ENCODE results near the gene GLT1D1.

GLT1D1 gene

GRCh38 chr12:128966203-128966810 is 113.0 kb downstream of the GLT1D1 start:
- Histone ChIP-seq H3K9me3 (ENCODE audit: low read depth, low read length) (no peaks in the 10 kb centered on the region), H3K27ac (no peak overlapping the region), H3K36me3 (ENCODE audit: insufficient read depth, low read length) (no peaks in the 10 kb centered on the region), H3K4me3 (no peak overlapping the region), H3K9ac (ENCODE audit: insufficient read length) (no peak overlapping the region)
- DNase-seq (ENCODE audit: low read depth, low spot score): no peak
- TF ChIP-seq EZH2 (IDR thresholded peaks at IDR 0.05) (no peak), POLR2AphosphoS5 (IDR thresholded peaks at IDR 0.05; ENCODE audit: borderline replicate concordance, low read depth, low read length) (no peak), FOXP2 (optimal IDR thresholded peaks at IDR 0.05; ENCODE audit: control extremely low read depth, extremely low read length, insufficient read depth) (no peak)

- Histone ChIP-seq H3K9ac (ENCODE audit: insufficient read length) (no peak overlapping the region), H3K27ac (no peak overlapping the region), H3K9me3 (ENCODE audit: low read depth, low read length) (no peaks in the 10 kb centered on the region), H3K4me3 (no peak overlapping the region), H3K36me3 (ENCODE audit: insufficient read depth, low read length) (no peaks in the 10 kb centered on the region)
- no peak for TF ChIP-seq POLR2AphosphoS5 (IDR thresholded peaks at IDR 0.05; ENCODE audit: borderline replicate concordance, low read depth, low read length)
- TF ChIP-seq EZH2 (IDR thresholded peaks at IDR 0.05): no peak
- no peak for TF ChIP-seq FOXP2 (optimal IDR thresholded peaks at IDR 0.05; ENCODE audit: control extremely low read depth, extremely low read length, insufficient read depth)
- DNase-seq (ENCODE audit: low read depth, low spot score): no peak
Measured at GRCh38 chr12:128968668-128969067, 115.4 kb downstream of the GLT1D1 start.

GRCh38 chr12:128969480-128970055 is 116.3 kb downstream of the GLT1D1 start:
- TF ChIP-seq POLR2AphosphoS5 (IDR thresholded peaks at IDR 0.05; ENCODE audit: borderline replicate concordance, low read depth, low read length) (no peak), EZH2 (IDR thresholded peaks at IDR 0.05) (no peak), FOXP2 (optimal IDR thresholded peaks at IDR 0.05; ENCODE audit: control extremely low read depth, extremely low read length, insufficient read depth) (no peak)
- H3K9ac ChIP-seq (ENCODE audit: insufficient read length): no peak overlapping the region
- H3K36me3 ChIP-seq (ENCODE audit: insufficient read depth, low read length): no peaks in the 10 kb centered on the region
- H3K27ac ChIP-seq: no peak overlapping the region
- H3K4me3 ChIP-seq: no peak overlapping the region
- H3K9me3 ChIP-seq (ENCODE audit: low read depth, low read length): no peaks in the 10 kb centered on the region
- DNase-seq (ENCODE audit: low read depth, low spot score): no peak

- no peaks in the 10 kb centered on the region for H3K36me3 ChIP-seq (ENCODE audit: insufficient read depth, low read length)
- H3K9me3 ChIP-seq (ENCODE audit: low read depth, low read length): no peaks in the 10 kb centered on the region
- no peak overlapping the region for H3K9ac ChIP-seq (ENCODE audit: insufficient read length)
- no peak for DNase-seq (ENCODE audit: low read depth, low spot score)
- H3K4me3 ChIP-seq: no peak overlapping the region
- H3K27ac ChIP-seq: no peak overlapping the region
- TF ChIP-seq EZH2 (IDR thresholded peaks at IDR 0.05): no peak
- TF ChIP-seq POLR2AphosphoS5 (IDR thresholded peaks at IDR 0.05; ENCODE audit: borderline replicate concordance, low read depth, low read length): no peak
- TF ChIP-seq FOXP2 (optimal IDR thresholded peaks at IDR 0.05; ENCODE audit: control extremely low read depth, extremely low read length, insufficient read depth): no peak
Measured at GRCh38 chr12:128970110-128970509, 116.8 kb downstream of the GLT1D1 start.

GRCh38 chr12:128970941-128971340 is 117.7 kb downstream of the GLT1D1 start:
- no peak overlapping the region for H3K9ac ChIP-seq (ENCODE audit: insufficient read length)
- H3K36me3 ChIP-seq (ENCODE audit: insufficient read depth, low read length): no peaks in the 10 kb centered on the region
- no peak overlapping the region for H3K4me3 ChIP-seq
- no peak overlapping the region for H3K27ac ChIP-seq
- DNase-seq (ENCODE audit: low read depth, low spot score): no peak
- H3K9me3 ChIP-seq (ENCODE audit: low read depth, low read length): no peaks in the 10 kb centered on the region
- TF ChIP-seq EZH2 (IDR thresholded peaks at IDR 0.05) (no peak), POLR2AphosphoS5 (IDR thresholded peaks at IDR 0.05; ENCODE audit: borderline replicate concordance, low read depth, low read length) (no peak), FOXP2 (optimal IDR thresholded peaks at IDR 0.05; ENCODE audit: control extremely low read depth, extremely low read length, insufficient read depth) (no peak)

- H3K9ac ChIP-seq (ENCODE audit: insufficient read length): no peak overlapping the region
- H3K4me3 ChIP-seq: no peak overlapping the region
Measured at GRCh38 chr12:128971802-128972201, 118.5 kb downstream of the GLT1D1 start.

GRCh38 chr12:128973883-128974681 is 120.8 kb downstream of the GLT1D1 start:
- DNase-seq (ENCODE audit: low read depth, low spot score): no peak
- TF ChIP-seq EZH2 (IDR thresholded peaks at IDR 0.05) (no peak), FOXP2 (optimal IDR thresholded peaks at IDR 0.05; ENCODE audit: control extremely low read depth, extremely low read length, insufficient read depth) (no peak), POLR2AphosphoS5 (IDR thresholded peaks at IDR 0.05; ENCODE audit: borderline replicate concordance, low read depth, low read length) (no peak)
- no peaks in the 10 kb centered on the region for H3K9me3 ChIP-seq (ENCODE audit: low read depth, low read length)
- H3K9ac ChIP-seq (ENCODE audit: insufficient read length): no peak overlapping the region
- H3K36me3 ChIP-seq (ENCODE audit: insufficient read depth, low read length): no peaks in the 10 kb centered on the region
- no peak overlapping the region for H3K27ac ChIP-seq
- no peak overlapping the region for H3K4me3 ChIP-seq

More at GRCh38 chr12:128971802-128972201, 118.5 kb downstream of the GLT1D1 start:
- TF ChIP-seq FOXP2 (optimal IDR thresholded peaks at IDR 0.05; ENCODE audit: control extremely low read depth, extremely low read length, insufficient read depth): no peak
- TF ChIP-seq EZH2 (IDR thresholded peaks at IDR 0.05): no peak
- no peak for TF ChIP-seq POLR2AphosphoS5 (IDR thresholded peaks at IDR 0.05; ENCODE audit: borderline replicate concordance, low read depth, low read length)
- Histone ChIP-seq H3K9me3 (ENCODE audit: low read depth, low read length) (no peaks in the 10 kb centered on the region), H3K27ac (no peak overlapping the region), H3K36me3 (ENCODE audit: insufficient read depth, low read length) (no peaks in the 10 kb centered on the region)
- no peak for DNase-seq (ENCODE audit: low read depth, low spot score)

- DNase-seq (ENCODE audit: low read depth, low spot score): no peak
- H3K36me3 ChIP-seq (ENCODE audit: insufficient read depth, low read length): no peaks in the 10 kb centered on the region
- TF ChIP-seq EZH2 (IDR thresholded peaks at IDR 0.05) (no peak), POLR2AphosphoS5 (IDR thresholded peaks at IDR 0.05; ENCODE audit: borderline replicate concordance, low read depth, low read length) (no peak), FOXP2 (optimal IDR thresholded peaks at IDR 0.05; ENCODE audit: control extremely low read depth, extremely low read length, insufficient read depth) (no peak)
- H3K4me3 ChIP-seq: no peak overlapping the region
- H3K9ac ChIP-seq (ENCODE audit: insufficient read length): no peak overlapping the region
- no peak overlapping the region for H3K27ac ChIP-seq
- H3K9me3 ChIP-seq (ENCODE audit: low read depth, low read length): no peaks in the 10 kb centered on the region
Measured at GRCh38 chr12:128974881-128975280, 121.6 kb downstream of the GLT1D1 start.

All from SK-N-MC (cell line).